ENCODE data around the gene GPC1. TPM values are rescaled to one million over a fixed set of nuclear protein-coding genes. Genes with fewer than 3 reads are reported as not detected.

Gene GPC1
- total and polyA plus RNA-seq, 2 donors (not counting 3 experiments of a cell fraction or from before 2014, with no cell fraction given), result 9.6 to 31.1 TPM

GRCh38 chr2:240464514-240465241 is 29.2 kb downstream of the GPC1 start:
- no peaks in the 10 kb centered on the region for H3K4me1 ChIP-seq (ENCODE audit: control insufficient read depth, extremely low read depth, insufficient read depth, low read length)
- no peaks in the 10 kb centered on the region for H3K9me3 ChIP-seq (replicated peaks; ENCODE audit: control insufficient read depth, insufficient read depth, low read length)
- DNase-seq (ENCODE audit: low read depth, low spot score) (no peak), FAIRE-seq (no peak)
- TF ChIP-seq EZH2 (IDR thresholded peaks at IDR 0.05; ENCODE audit: borderline replicate concordance, low read depth, low read length, severe bottlenecking) (no peak), POLR2A (IDR thresholded peaks at IDR 0.05; ENCODE audit: low read depth, low read length) (no peak), POLR2AphosphoS5 (IDR thresholded peaks at IDR 0.05; ENCODE audit: insufficient read depth, low read depth, low read length) (no peak), MYC (IDR thresholded peaks at IDR 0.05; ENCODE audit: low read depth, low read length) (no peak), CTCF (IDR thresholded peaks at IDR 0.05; ENCODE audit: extremely low read depth in 1 of 2, insufficient read depth in 1 of 2, low read depth in 1 of 2, low read length in 2 of 2) (no peak)
- H2AFZ ChIP-seq (ENCODE audit: low read depth, low read length), result no peak overlapping the region
- no peak overlapping the region for H3K27ac ChIP-seq (ENCODE audit: insufficient read depth, low read depth, low read length)
- H3K79me2 ChIP-seq (ENCODE audit: control insufficient read depth, insufficient read depth, low read length), result no peaks in the 10 kb centered on the region
- H3K4me3 ChIP-seq (replicated peaks in 1 of 3; ENCODE audit: insufficient read depth in 1 of 3, low read depth in 1 of 3, low read length in 3 of 3), result no peak overlapping the region
- ChIA-PET POLR2A (no interaction called here), CTCF (no interaction called here)
- no peaks in the 10 kb centered on the region for H3K27me3 ChIP-seq (ENCODE audit: control insufficient read depth in 2 of 2, insufficient read depth in 2 of 2, low read length in 2 of 2)
- no peaks in the 10 kb centered on the region for H4K20me1 ChIP-seq (replicated peaks; ENCODE audit: control insufficient read depth, extremely low read depth, insufficient read depth, low read length)
- intact Hi-C loops (cut with micrococcal nuclease) (no loop called here), dilution Hi-C loops (cut with MboI; ENCODE audit: extremely low pct_ligation_motif_present, low sequenced_read_pairs) (no loop called here)
- no peaks in the 10 kb centered on the region for H3K9me1 ChIP-seq (replicated peaks; ENCODE audit: control insufficient read depth, extremely low read depth, insufficient read depth, low read length)
- no peaks in the 10 kb centered on the region for H3K36me3 ChIP-seq (ENCODE audit: control insufficient read depth in 2 of 2, extremely low read depth in 1 of 2, insufficient read depth in 2 of 2, low read length in 2 of 2)
- BruUV-seq (replicated peaks), result no TSS peak
- H3K4me2 ChIP-seq (ENCODE audit: insufficient read depth, low read length), result no peak overlapping the region
- H3K9ac ChIP-seq (replicated peaks; ENCODE audit: extremely low read depth, insufficient read depth, low read length), result no peak overlapping the region

GRCh38 chr2:240465268-240465764 is 29.9 kb downstream of the GPC1 start:
- dilution Hi-C loops (cut with MboI; ENCODE audit: extremely low pct_ligation_motif_present, low sequenced_read_pairs) (no loop called here), intact Hi-C loops (cut with micrococcal nuclease) (no loop called here)
- Histone ChIP-seq H3K9me1 (replicated peaks; ENCODE audit: control insufficient read depth, extremely low read depth, insufficient read depth, low read length) (no peaks in the 10 kb centered on the region), H3K79me2 (ENCODE audit: control insufficient read depth, insufficient read depth, low read length) (no peaks in the 10 kb centered on the region), H3K9ac (replicated peaks; ENCODE audit: extremely low read depth, insufficient read depth, low read length) (no peak overlapping the region), H3K27ac (ENCODE audit: insufficient read depth, low read depth, low read length) (no peak overlapping the region), H4K20me1 (replicated peaks; ENCODE audit: control insufficient read depth, extremely low read depth, insufficient read depth, low read length) (no peaks in the 10 kb centered on the region), H3K36me3 (ENCODE audit: control insufficient read depth in 2 of 2, extremely low read depth in 1 of 2, insufficient read depth in 2 of 2, low read length in 2 of 2) (no peaks in the 10 kb centered on the region), H2AFZ (ENCODE audit: low read depth, low read length) (no peak overlapping the region), H3K4me3 (replicated peaks in 1 of 3; ENCODE audit: insufficient read depth in 1 of 3, low read depth in 1 of 3, low read length in 3 of 3) (no peak overlapping the region), H3K9me3 (replicated peaks; ENCODE audit: control insufficient read depth, insufficient read depth, low read length) (no peaks in the 10 kb centered on the region), H3K4me1 (ENCODE audit: control insufficient read depth, extremely low read depth, insufficient read depth, low read length) (no peaks in the 10 kb centered on the region), H3K27me3 (ENCODE audit: control insufficient read depth in 2 of 2, insufficient read depth in 2 of 2, low read length in 2 of 2) (no peaks in the 10 kb centered on the region), H3K4me2 (ENCODE audit: insufficient read depth, low read length) (no peak overlapping the region)
- DNase-seq (ENCODE audit: low read depth, low spot score), result no peak
- BruUV-seq (replicated peaks), result no TSS peak
- no peak for TF ChIP-seq FOS (IDR thresholded peaks at IDR 0.05; ENCODE audit: borderline replicate concordance, insufficient read depth, low read length)
- TF ChIP-seq JUN (IDR thresholded peaks at IDR 0.05; ENCODE audit: borderline replicate concordance, insufficient read depth, insufficient read length, low read depth), result no peak
- no peak for TF ChIP-seq POLR2A (IDR thresholded peaks at IDR 0.05; ENCODE audit: low read depth, low read length)
- TF ChIP-seq CTCF (IDR thresholded peaks at IDR 0.05; ENCODE audit: extremely low read depth in 1 of 2, insufficient read depth in 1 of 2, low read depth in 1 of 2, low read length in 2 of 2), result no peak
- no peak for TF ChIP-seq POLR2AphosphoS5 (IDR thresholded peaks at IDR 0.05; ENCODE audit: insufficient read depth, low read depth, low read length)
- TF ChIP-seq MAX (IDR thresholded peaks at IDR 0.05; ENCODE audit: insufficient read depth, insufficient read length), result no peak
- TF ChIP-seq GATA2 (IDR thresholded peaks at IDR 0.05; ENCODE audit: insufficient read depth, insufficient read length, low read depth, low read length), result no peak
- TF ChIP-seq EZH2 (IDR thresholded peaks at IDR 0.05; ENCODE audit: borderline replicate concordance, low read depth, low read length, severe bottlenecking), result no peak
- no peak for TF ChIP-seq MYC (IDR thresholded peaks at IDR 0.05; ENCODE audit: low read depth, low read length)
- POLR2A ChIA-PET, result no interaction called here
- FAIRE-seq, result no peak
- CTCF ChIA-PET, result no interaction called here
